GM12873 (cell line): ENCODE results near the gene AKAP13.

Experiments used
- TF ChIP-seq, protein P1 (sequence below): IDR thresholded peaks from 2 replicates; pipeline ENCODE4 v1.5.1; 2012; ENCODE audit warnings: low read depth, mild to moderate bottlenecking, moderate library complexity, low read length, control low read depth; ENCODE audit not compliant: insufficient read depth; ENCODE audit errors: missing control alignments

The AKAP13 gene

DNA sequence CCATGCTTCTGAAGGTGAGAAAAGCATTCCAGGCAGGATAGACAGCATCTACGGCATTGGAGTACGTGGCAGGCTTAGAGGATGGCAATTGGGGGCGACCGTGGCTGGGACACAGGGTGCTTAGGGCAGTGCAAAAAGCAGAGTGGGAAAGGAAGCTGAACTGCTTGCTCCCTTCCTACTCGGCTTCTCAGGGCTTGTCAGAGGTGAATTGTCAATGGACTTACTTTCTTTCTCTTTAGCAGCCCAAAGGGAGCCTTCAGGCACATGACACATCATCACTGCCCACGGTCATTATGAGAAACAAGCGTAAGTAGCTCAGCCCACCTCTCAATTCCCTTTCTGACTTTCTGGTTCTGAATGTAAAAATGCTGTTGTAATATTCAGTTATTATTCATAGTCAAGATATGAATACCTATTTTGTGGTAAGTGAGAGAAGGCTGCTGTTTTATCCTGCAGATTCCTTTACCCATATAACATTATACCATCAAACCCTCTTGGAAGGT is 330.0 kb downstream of the AKAP13 start:
- TF ChIP-seq, protein P1, sequence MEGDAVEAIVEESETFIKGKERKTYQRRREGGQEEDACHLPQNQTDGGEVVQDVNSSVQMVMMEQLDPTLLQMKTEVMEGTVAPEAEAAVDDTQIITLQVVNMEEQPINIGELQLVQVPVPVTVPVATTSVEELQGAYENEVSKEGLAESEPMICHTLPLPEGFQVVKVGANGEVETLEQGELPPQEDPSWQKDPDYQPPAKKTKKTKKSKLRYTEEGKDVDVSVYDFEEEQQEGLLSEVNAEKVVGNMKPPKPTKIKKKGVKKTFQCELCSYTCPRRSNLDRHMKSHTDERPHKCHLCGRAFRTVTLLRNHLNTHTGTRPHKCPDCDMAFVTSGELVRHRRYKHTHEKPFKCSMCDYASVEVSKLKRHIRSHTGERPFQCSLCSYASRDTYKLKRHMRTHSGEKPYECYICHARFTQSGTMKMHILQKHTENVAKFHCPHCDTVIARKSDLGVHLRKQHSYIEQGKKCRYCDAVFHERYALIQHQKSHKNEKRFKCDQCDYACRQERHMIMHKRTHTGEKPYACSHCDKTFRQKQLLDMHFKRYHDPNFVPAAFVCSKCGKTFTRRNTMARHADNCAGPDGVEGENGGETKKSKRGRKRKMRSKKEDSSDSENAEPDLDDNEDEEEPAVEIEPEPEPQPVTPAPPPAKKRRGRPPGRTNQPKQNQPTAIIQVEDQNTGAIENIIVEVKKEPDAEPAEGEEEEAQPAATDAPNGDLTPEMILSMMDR, result no peak

DNA sequence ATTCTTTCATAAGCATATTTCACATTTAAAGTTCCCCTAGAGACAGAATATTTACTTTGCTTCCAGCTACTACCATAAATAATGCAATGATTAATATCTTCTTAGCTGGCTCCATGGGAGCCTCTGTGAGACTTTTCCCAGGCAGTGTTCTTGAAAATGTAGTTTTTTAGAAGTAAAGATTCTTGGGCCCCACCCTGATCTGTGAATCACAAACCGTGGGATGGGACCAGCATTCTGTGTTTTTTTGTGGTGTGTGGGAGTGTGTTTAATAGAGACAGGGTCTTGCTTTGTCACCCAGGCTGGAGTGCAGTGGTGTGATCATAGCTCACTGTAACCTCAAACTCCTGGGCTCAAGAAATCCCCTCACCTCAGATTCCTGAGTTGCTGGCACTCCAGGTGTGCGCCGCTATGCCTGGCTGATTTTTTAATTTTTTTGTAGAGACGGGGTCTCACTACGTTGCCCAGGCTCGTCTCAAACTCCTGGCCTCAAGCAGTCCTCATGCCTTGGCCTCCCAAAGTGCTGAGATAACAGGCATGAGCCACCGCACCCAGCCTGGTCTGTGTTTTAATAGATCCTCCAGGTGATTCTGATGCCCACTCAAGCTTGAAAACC is 331.3 kb downstream of the AKAP13 start:
- TF ChIP-seq, protein P1, result no peak

DNA sequence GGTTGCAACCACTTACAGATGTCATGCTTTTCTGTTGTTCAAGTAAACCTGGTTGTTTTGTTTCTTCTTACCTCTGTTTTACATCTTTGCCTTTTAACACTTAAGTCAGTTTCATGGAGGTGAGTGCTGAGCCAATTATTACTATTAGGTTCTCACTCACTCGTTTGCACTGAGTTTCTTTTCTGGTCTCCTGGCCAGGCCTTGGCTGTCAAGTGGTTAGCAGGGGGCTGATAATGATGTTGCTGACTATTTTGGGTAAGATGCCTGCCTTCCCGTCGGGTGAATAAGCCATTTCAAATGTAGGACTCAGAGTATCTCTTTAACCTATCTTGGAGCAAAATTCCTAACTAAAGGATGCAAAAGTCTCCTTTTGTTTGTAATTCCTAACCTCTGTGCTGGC is 335.9 kb downstream of the AKAP13 start:
- TF ChIP-seq, protein P1, result no peak

DNA sequence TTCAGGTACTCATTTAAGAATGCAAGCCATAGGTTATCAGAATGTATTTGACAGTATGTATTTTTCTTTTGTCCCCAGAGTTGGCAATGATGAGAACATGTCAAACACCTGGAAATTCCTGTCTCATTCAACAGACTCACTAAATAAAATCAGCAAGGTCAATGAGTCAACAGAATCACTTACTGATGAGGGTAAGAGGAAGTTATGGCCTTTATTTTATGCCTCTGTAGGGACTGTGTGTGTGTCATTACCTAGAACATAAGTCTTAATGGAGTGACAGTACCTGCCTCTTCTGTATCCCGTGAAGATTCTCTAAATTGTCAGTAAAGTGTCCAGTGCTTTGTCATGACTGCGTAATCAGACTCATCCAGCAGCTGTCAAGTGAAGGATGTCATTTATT is 336.8 kb downstream of the AKAP13 start:
- TF ChIP-seq, protein P1, result no peak

DNA sequence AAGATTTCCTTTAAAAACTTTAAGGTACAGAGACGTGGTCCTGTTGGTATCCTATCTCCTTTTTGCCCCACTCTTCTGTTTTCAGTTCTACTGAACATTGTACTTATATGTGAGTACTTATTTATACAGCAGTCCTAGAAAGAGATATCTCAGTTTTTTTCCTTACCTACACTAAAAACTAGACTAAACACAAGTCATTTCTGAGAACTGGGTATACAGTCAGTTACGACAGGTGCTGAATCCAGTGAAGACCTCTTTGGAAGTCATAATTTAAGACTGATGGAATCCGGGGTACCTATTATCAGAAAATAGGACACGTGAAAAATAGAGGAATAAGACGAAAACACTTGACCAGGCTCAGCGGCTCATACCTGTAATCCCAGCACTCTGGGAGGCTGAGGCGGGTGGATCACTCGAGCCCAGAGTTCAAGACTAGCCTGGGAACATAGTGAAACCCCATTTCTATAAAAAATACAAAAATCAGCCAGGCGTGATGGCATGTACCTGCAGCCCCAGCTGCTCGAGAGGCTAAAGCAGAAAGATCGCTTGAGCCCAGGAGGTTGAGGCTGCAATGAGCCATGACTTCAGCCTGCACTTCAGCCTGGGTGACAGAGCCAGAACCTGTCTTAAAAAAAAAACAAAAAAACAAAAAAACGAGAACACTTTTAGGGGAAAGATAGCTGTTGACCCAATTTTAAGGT is 338.0 kb downstream of the AKAP13 start:
- TF ChIP-seq, protein P1, result no peak

DNA sequence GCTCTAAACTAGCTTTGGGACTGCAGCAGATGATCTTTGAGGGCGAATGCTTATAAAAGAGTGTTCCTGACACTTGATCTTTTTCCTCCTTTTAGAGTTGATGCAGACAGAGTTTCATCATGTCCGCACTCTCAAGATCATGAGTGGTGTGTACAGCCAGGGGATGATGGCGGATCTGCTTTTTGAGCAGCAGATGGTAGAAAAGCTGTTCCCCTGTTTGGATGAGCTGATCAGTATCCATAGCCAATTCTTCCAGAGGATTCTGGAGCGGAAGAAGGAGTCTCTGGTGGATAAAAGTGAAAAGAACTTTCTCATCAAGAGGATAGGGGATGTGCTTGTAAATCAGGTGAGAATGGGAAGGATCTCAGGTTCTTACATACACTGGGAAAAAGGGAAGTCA is 338.6 kb downstream of the AKAP13 start:
- TF ChIP-seq, protein P1, result no peak

DNA sequence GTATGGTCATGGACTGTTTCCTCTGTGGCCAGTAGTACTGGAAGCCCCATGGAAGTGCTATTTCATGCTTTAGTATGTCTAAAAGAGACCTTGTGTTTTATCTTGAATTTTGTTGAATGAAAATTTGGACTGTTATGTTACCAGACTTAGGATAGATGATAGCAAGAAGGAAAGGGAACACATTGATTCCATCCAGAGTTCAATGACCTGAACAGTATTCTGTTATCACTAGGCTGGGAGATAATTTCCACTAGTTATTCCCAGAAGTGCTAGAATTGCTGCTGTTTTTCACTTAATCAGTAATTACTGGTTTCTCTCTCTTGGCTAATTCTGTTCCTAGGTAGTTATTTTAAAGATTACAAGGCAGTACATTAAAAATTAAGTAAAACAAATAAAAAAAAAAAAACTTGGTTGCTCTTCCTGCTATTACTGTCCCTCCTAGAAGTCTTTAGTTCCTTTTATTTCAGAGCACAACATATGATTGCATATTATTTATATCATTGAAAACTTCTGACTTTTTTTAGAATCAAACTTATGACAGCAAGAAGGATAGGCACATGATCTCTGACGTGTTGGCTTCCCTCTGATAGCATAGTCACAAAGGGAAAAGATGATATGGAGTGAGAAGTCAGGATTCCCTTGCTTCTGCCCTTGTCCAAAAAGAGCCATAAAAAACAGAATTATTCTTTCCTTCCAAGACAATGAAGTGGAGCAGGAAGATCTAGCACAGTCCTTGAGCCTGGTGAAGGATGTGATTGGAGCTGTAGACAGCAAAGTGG is 342.2 kb downstream of the AKAP13 start:
- TF ChIP-seq, protein P1, result no peak
